Measurements from ENCODE around the gene KRTAP19-8.

Gene KRTAP19-8, protein sequence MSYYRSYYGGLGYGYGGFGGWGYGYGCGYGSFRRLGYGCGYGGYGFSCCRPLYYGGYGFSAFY

GRCh38 chr21:31038376-31038775, at the start of gene KRTAP19-8:
TSS of gene KRTAP19-8 (minus strand) at chr21:31038476. CDS start at chr21:31038443, 33 bp downstream.
- DNase-seq = no peak

- DNase-seq = no peak
Observed at GRCh38 chr21:31087639-31088473, 49.6 kb upstream of the KRTAP19-8 start.

DNA sequence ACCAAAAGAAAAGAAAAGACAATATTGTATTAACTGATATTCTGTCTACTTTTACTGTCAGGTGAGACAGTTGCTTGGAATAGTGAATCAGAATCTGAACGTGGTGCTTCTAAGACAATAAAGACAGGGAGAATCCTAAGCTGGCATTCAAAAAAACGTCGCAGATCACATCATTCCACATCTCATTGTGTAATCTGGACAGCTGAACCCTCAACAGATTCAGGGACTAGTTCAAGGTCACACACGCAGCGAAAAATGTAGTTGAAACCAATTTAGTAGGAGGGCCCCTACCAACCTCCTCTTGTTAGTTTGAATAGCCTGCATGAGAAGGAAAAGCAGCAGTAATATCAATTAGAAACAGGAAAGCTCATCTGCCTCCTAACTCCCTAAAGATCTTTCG, 46.4 kb upstream of the KRTAP19-8 start:
- no peak for DNase-seq

DNA sequence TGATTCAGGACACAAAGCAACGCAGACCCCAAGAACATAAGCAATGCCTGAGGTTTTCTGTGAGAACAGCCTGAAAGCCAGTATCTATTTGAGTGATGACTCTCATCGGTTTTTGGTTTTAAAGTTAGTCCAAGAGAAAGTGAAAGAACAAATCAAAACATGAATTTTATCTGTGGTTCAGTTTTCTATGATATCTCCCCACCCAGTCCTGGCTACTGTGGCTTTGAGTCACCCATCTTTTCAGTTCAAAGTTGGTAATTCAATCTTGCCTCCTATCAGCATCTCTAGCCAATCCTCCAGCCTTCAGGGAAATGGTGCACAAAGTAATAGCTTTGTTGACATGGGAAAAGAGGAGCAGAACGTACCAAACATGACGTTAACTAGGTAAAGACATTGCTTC, 40.5 kb upstream of the KRTAP19-8 start:
- no peak for DNase-seq

DNA sequence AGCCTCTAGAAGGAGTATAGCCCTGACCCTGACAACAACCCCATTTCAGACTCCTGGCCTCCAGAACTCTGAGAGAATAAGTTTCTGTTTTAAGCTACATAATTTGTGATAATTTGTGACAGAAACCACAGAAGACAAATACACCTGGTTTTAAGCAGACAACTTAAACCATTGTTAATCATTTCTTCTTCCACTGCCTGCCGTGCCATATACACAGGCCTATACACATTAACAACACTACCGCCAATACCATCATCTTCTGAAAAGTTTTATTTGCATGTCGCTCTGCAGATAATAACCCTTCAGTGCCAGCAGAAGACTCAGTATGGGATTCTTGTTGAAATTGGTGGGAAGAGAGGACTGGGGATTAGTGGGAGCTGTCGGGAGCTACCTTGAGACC, 39.9 kb upstream of the KRTAP19-8 start:
- no peak for DNase-seq

DNA sequence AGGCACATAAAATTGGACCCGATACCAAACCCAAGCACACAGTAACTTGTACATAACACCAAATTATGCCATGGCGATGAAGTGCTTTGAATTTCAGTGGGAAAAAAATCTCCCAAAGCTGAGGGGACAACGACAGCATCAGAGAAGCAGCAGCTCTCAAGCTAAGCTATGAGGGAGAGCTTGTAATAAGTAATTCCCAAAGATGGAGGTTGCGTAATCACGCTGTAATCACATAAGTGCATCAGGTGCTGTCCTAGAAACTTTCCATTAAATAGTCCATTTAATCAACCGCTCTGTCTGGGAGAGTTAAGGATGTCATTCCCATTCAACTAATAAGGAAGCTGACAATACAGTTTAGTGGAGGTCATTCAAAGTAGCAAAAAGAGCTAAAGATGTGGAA, 37.6 kb upstream of the KRTAP19-8 start:
- DNase-seq = no peak

GRCh38 chr21:31072533-31072932, 34.3 kb upstream of the KRTAP19-8 start:
- no peak for DNase-seq

DNA sequence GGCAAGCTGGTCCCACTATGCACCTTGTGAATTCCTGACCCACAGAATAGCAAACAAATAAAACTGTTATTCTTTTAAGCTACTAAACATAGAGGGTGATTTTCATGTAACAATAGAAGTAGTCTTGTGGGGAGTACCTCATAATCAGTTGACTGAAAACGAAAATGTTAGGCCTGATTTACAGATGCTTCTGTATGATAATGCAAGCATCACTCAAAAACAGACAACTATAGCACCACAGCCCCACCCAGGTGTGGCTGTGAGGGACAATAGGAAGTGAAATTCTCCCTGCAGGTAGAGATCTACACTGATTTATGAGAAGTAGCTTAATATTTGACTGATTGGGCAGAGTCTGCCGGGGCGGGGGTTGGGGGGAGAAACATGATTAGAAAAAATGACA, 26.5 kb upstream of the KRTAP19-8 start:
- DNase-seq = no peak

DNA sequence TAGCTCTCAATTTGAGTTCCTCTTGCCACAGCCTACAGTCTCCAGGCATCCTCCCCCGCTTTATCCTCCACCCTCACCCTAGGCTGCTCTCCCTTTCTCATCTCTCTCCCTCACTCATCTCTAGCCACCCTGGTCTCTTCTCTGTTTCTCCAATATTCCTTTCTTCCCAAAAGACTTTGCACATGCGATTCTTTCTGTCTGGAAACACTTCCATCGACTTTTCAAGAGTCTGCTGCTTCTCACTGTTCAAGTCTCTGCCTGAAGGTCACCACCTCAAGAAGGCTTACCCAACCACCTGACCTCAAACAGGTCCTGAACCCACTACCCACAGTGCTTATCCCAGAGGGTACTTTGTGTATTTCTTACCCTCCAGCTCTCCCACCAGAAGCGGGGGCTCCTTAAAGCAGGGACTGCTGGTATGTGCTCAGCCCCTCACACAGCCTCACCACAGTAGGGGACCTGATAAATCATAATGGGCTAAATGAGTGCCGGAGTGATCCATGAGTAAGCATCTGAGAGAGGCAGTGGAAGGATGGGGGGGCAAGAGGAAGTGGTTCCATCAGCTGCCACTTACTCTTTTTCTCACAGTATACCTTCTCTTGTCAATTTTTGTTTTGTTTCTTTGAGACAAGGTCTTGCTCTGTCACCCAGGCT, 14.3 kb upstream of the KRTAP19-8 start:
- no peak for DNase-seq

- no peak for DNase-seq
Observed at GRCh38 chr21:31050577-31051157, 12.4 kb upstream of the KRTAP19-8 start.

DNA sequence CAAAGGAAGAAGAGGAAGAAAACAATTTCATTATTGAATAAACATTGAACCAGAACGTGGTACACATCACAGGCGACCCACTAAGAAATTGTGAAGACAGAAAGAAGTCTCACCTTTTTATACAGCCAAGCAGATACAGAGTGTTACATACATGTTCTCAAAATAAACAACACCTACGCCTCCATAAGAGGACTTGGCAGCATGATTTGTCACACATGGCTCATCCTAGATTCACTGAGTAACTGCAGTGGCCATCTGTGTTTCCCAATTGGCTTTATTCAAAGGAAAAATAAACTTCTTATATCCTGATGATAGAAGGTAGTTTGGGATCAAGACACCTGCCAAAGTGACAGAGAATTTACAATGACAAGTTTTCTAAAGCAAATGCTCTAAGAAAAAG, 7.6 kb upstream of the KRTAP19-8 start:
- no peak for DNase-seq

GRCh38 chr21:31043471-31043870, 5.2 kb upstream of the KRTAP19-8 start:
- DNase-seq = no peak

DNA sequence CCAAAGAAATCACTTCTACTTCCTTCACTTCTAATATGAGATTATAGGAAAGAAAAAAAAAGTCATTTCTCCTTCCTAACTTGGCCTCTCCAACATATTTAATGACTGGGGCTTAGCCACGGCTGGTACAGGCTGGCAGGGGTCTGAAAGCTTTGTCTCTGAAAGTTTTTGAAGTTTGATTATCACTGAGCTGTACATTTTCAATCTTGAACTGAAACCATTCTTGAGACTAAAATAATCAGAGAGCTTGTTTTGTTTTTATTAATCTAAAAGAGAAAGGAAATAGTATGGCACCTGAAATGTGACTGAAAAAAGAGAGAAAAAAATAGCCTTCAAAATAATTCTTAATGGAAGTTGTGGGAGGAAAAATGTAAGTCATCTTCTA, 3.8 kb upstream of the KRTAP19-8 start:
- DNase-seq = no peak

- no peak for DNase-seq
Observed at GRCh38 chr21:31041295-31042079, 3.2 kb upstream of the KRTAP19-8 start.

GRCh38 chr21:31034378-31034777, 3.9 kb downstream of the KRTAP19-8 start:
- DNase-seq = no peak

DNA sequence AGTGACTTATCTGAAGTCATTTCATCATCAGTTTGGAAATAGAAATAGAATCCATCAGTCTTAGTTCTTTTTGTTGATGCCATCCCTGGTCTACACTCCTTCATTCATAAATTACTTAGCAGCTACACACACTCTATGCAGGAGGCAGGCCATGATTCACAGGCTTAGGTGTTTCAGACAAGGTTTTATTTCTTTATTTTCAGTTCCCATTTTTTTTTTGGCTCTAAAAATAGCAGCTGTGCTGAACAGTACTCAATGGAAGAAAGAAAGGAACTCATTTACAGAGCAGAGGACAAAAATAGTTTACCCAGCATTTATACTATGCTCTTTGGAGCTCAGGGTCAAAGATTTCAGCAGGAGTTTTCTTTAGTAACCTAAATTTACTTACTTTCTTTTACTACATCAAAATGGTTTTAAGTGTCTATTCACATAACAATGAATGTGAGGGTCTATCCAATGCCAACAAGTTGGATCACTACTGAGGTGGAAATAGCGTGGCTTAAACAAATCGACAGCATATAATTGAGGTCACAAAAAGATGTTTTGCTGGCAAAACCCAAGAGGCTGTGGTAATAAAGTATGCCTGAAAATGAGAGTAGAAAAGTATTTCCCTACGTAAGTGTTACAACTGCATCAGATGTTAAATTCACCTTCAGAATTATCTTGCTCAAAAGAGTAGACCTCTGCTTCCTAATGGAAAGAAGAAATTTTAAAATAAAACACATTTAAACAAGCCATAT, 7.7 kb downstream of the KRTAP19-8 start:
- DNase-seq = no peak

- no peak for DNase-seq
Observed at GRCh38 chr21:31023680-31024079, 14.6 kb downstream of the KRTAP19-8 start.

GRCh38 chr21:31022306-31022705, 16.0 kb downstream of the KRTAP19-8 start:
- no peak for DNase-seq

DNA sequence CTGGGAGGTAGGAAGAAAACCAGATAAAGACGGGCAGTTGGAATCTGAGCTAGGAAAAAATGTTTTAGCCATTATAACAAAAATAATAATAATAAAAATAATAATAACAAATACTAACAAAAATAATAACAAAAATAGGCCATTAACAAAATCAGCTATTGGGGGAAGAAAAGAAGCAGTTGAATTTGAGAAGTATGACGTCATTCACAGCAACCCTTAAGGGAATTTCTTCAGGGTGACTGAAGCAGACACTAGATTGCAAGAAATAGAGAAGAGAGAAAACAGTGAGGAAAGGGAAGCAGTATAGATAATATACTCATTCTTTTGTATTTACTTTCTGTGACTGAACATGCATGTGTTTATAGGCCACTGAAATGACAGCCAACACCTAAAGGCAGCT, 20.0 kb downstream of the KRTAP19-8 start:
- no peak for DNase-seq

GRCh38 chr21:31014891-31015290, 23.4 kb downstream of the KRTAP19-8 start:
- DNase-seq = no peak

- no peak for DNase-seq
Observed at GRCh38 chr21:31012133-31013089, 25.9 kb downstream of the KRTAP19-8 start.

All from NCI-H1092 (cell line).